Measurements from ENCODE around the gene LAMC1. TPM values are rescaled to one million over a fixed set of nuclear protein-coding genes. Genes with fewer than 3 reads are reported as not detected.

The LAMC1 gene
- total and polyA plus RNA-seq, 3 donors from 2014 or later, result 64.5 to 112 (median 106) TPM

- intact Hi-C loops (cut with DNase I; ENCODE audit: low total_unique reads), result no loop called here
- 52 to 55% methylated on average over 2 of the region's 2 CpGs for WGBS, 2 donors
- H3K9me3 ChIP-seq, result no peaks in the 10 kb centered on the region
- no peak overlapping the region for H3K4me3 ChIP-seq
- peaks cover 21% of the 10 kb centered on the region for H3K4me1 ChIP-seq
- TF ChIP-seq POLR2A (IDR thresholded peaks at IDR 0.05), result no peak
- TF ChIP-seq, protein P1, sequence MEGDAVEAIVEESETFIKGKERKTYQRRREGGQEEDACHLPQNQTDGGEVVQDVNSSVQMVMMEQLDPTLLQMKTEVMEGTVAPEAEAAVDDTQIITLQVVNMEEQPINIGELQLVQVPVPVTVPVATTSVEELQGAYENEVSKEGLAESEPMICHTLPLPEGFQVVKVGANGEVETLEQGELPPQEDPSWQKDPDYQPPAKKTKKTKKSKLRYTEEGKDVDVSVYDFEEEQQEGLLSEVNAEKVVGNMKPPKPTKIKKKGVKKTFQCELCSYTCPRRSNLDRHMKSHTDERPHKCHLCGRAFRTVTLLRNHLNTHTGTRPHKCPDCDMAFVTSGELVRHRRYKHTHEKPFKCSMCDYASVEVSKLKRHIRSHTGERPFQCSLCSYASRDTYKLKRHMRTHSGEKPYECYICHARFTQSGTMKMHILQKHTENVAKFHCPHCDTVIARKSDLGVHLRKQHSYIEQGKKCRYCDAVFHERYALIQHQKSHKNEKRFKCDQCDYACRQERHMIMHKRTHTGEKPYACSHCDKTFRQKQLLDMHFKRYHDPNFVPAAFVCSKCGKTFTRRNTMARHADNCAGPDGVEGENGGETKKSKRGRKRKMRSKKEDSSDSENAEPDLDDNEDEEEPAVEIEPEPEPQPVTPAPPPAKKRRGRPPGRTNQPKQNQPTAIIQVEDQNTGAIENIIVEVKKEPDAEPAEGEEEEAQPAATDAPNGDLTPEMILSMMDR (IDR thresholded peaks at IDR 0.05), result no peak
- no peak overlapping the region for H3K27ac ChIP-seq
- no peak for DNase-seq
- H3K36me3 ChIP-seq (ENCODE audit: low read depth, missing control alignments), result no peaks in the 10 kb centered on the region
- no peaks in the 10 kb centered on the region for H3K27me3 ChIP-seq
These were observed 51.0 kb downstream of the LAMC1 start for GRCh38 chr1:183074215-183074614.

GRCh38 chr1:183075861-183076260 lies 52.6 kb downstream of the LAMC1 start:
- 48 to 50% methylated on average over 1 of the region's 1 CpG for WGBS, 2 donors
- peaks cover 38% of the 10 kb centered on the region for H3K4me1 ChIP-seq
- peak overlapping the region in 1 of 2 donors; percentile 6 for H3K27ac ChIP-seq
- TF ChIP-seq POLR2A (IDR thresholded peaks at IDR 0.05), result no peak
- TF ChIP-seq, protein P1 (IDR thresholded peaks at IDR 0.05), result no peak
- H3K36me3 ChIP-seq (ENCODE audit: low read depth, missing control alignments), result no peaks in the 10 kb centered on the region
- intact Hi-C loops (cut with DNase I; ENCODE audit: low total_unique reads), result no loop called here
- no peaks in the 10 kb centered on the region for H3K27me3 ChIP-seq
- H3K4me3 ChIP-seq, result no peak overlapping the region
- DNase-seq, result no peak
- no peaks in the 10 kb centered on the region for H3K9me3 ChIP-seq

GRCh38 chr1:183077097-183077496 lies 53.9 kb downstream of the LAMC1 start:
- intact Hi-C loops (cut with DNase I; ENCODE audit: low total_unique reads), result no loop called here
- Histone ChIP-seq H3K27me3 (no peaks in the 10 kb centered on the region), H3K27ac (no peak overlapping the region), H3K36me3 (ENCODE audit: low read depth, missing control alignments) (no peaks in the 10 kb centered on the region), H3K9me3 (no peaks in the 10 kb centered on the region), H3K4me3 (no peak overlapping the region), H3K4me1 (peaks cover 42% of the 10 kb centered on the region)
- DNase-seq, result no peak
- TF ChIP-seq, protein P1 (IDR thresholded peaks at IDR 0.05), result no peak
- TF ChIP-seq POLR2A (IDR thresholded peaks at IDR 0.05), result no peak
- WGBS, 2 donors, result 16 to 36% methylated on average over 1 of the region's 1 CpG

GRCh38 chr1:183079712-183080388 lies 56.6 kb downstream of the LAMC1 start:
- Histone ChIP-seq H3K36me3 (ENCODE audit: low read depth, missing control alignments) (no peaks in the 10 kb centered on the region), H3K27me3 (no peaks in the 10 kb centered on the region), H3K4me1 (peaks cover 42% of the 10 kb centered on the region), H3K27ac (no peak overlapping the region), H3K9me3 (no peaks in the 10 kb centered on the region), H3K4me3 (no peak overlapping the region)
- DNase-seq, result no peak
- TF ChIP-seq POLR2A (IDR thresholded peaks at IDR 0.05), result no peak
- TF ChIP-seq, protein P1 (IDR thresholded peaks at IDR 0.05), result no peak
- intact Hi-C loops (cut with DNase I; ENCODE audit: low total_unique reads), result no loop called here
- 77 to 82% methylated on average over 8 of the region's 8 CpGs for WGBS, 2 donors

- H3K27me3 ChIP-seq, result no peaks in the 10 kb centered on the region
- TF ChIP-seq, protein P1 (IDR thresholded peaks at IDR 0.05), result no peak
- no peaks in the 10 kb centered on the region for H3K9me3 ChIP-seq
- H3K36me3 ChIP-seq (ENCODE audit: low read depth, missing control alignments), result no peaks in the 10 kb centered on the region
- 48 to 80% methylated on average over 2 of the region's 2 CpGs for WGBS, 2 donors
- intact Hi-C loops (cut with DNase I; ENCODE audit: low total_unique reads), result no loop called here
- H3K27ac ChIP-seq, result no peak overlapping the region
- no peak for DNase-seq
- H3K4me3 ChIP-seq, result no peak overlapping the region
- peaks cover 42% of the 10 kb centered on the region for H3K4me1 ChIP-seq
These were observed 57.2 kb downstream of the LAMC1 start for GRCh38 chr1:183080406-183080805.
